Mammary epithelial cell (primary cell): Measurements from ENCODE around the gene KDM8.

ENCODE experiments used
- CTCF ChIP-seq, 2 donors: IDR thresholded peaks in 1 of 2; conservative IDR thresholded peaks in 1 of 2; 2 replicates each; pipeline ENCODE4 v1.5.1; 2011 to 2012; ENCODE audit warnings: inconsistent platforms in 2 of 2, low read length in 2 of 2, mild to moderate bottlenecking in 2 of 2, control low read depth in 1 of 2, low read depth in 1 of 2; ENCODE audit not compliant: insufficient read depth in 1 of 2; ENCODE audit errors: extremely low read depth in 1 of 2
- EZH2 ChIP-seq: IDR thresholded peaks from 2 replicates; pipeline ENCODE4 v1.6.1; 2012; ENCODE audit warnings: low read length, inconsistent platforms, borderline replicate concordance

- no peak for TF ChIP-seq CTCF (conservative IDR thresholded peaks at IDR 0.05 in 1 of 2, IDR thresholded peaks at IDR 0.05 in 1 of 2; ENCODE audit: extremely low read depth in 1 of 2, insufficient read depth in 1 of 2, low read depth in 1 of 2, low read length in 2 of 2)
- no peak for TF ChIP-seq EZH2
Measured at GRCh38 chr16:27203507-27204311, at the start of gene KDM8.
